GM21360 (cell line): ENCODE measurements around the gene EXOSC3.
"Not testable (repeated sequence)": the region's sequence is repeated elsewhere in the genome, so short reads cannot be mapped to it uniquely, and the experiment has no call there.

Source experiments
- ATAC-seq: cut with Tn5 transposase; IDR thresholded peaks from one replicate; pipeline ENCODE4 v1.9.1; 2021; ENCODE audit warnings: mild to moderate bottlenecking, moderate library complexity; ENCODE audit not compliant: unreplicated experiment

The EXOSC3 gene

GRCh38 chr9:37776328-37776727 is 8.5 kb downstream of the EXOSC3 start:
- no peak for ATAC-seq

GRCh38 chr9:37775216-37775919 is 9.5 kb downstream of the EXOSC3 start:
- ATAC-seq: no peak

- no peak for ATAC-seq
These were observed 14.9 kb downstream of the EXOSC3 start for GRCh38 chr9:37769995-37770394.

- no peak for ATAC-seq
These were observed 15.6 kb downstream of the EXOSC3 start for GRCh38 chr9:37769306-37769705.

GRCh38 chr9:37765263-37765662 is 19.6 kb downstream of the EXOSC3 start:
- not testable (repeated sequence) for ATAC-seq

- ATAC-seq: no peak
These were observed 23.4 kb downstream of the EXOSC3 start for GRCh38 chr9:37761511-37761910.

GRCh38 chr9:37760416-37761161 is 24.3 kb downstream of the EXOSC3 start:
- no peak for ATAC-seq

GRCh38 chr9:37758747-37759146 is 26.1 kb downstream of the EXOSC3 start:
- ATAC-seq: no peak

GRCh38 chr9:37753489-37754190 is 31.2 kb downstream of the EXOSC3 start, which contains the start of gene TRMT10B:
TSS of gene TRMT10B (plus strand) at chr9:37753805. CDS start at chr9:37761932, 8,127 bp downstream.
- ATAC-seq: peak; percentile 76

GRCh38 chr9:37752642-37753488 is 32.0 kb downstream of the EXOSC3 start:
- no peak for ATAC-seq

GRCh38 chr9:37752112-37752511 is 32.8 kb downstream of the EXOSC3 start:
- not testable (repeated sequence) for ATAC-seq

- ATAC-seq: not testable (repeated sequence)
These were observed 33.2 kb downstream of the EXOSC3 start for GRCh38 chr9:37751704-37752103.

GRCh38 chr9:37751186-37751585 is 33.7 kb downstream of the EXOSC3 start:
- no peak for ATAC-seq

GRCh38 chr9:37749129-37749528 is 35.7 kb downstream of the EXOSC3 start:
- ATAC-seq: no peak

GRCh38 chr9:37747271-37747753 is 37.6 kb downstream of the EXOSC3 start:
- ATAC-seq: no peak

- no peak for ATAC-seq
These were observed 38.2 kb downstream of the EXOSC3 start for GRCh38 chr9:37746448-37747270.

- ATAC-seq: no peak
These were observed 38.9 kb downstream of the EXOSC3 start for GRCh38 chr9:37745970-37746369.

- ATAC-seq: no peak
These were observed 44.1 kb downstream of the EXOSC3 start for GRCh38 chr9:37740631-37741328.

GRCh38 chr9:37740128-37740527 is 44.7 kb downstream of the EXOSC3 start:
- ATAC-seq: no peak
